Uterus (tissue), 4 donors: ENCODE measurements around the gene ATXN2. TPM values are rescaled to one million over a fixed set of nuclear protein-coding genes. Genes with fewer than 3 reads are reported as not detected.

ENCODE experiments used
- DNase-seq, 2 donors: peaks; one replicate each; pipeline ENCODE4 v3.0.0-alpha.2; 2019 to 2020
- H3K27ac ChIP-seq, 2 donors: fragments of 200-600 bp; sonication (generic); 1 replicate in 1 of 2; 2 replicates in 1 of 2; pipeline ENCODE4 v1.5.1; 2016 to 2018
- H3K27me3 ChIP-seq, 2 donors: fragments of 200-600 bp; sonication (generic); one replicate each; pipeline ENCODE4 v1.5.1; 2018 to 2019; ENCODE audit warnings: control low read depth in 1 of 2
- H3K36me3 ChIP-seq, 2 donors: fragments of 200-600 bp; sonication (generic); one replicate each; pipeline ENCODE4 v1.5.1; 2019; ENCODE audit warnings: control low read depth in 1 of 2
- H3K4me1 ChIP-seq, 2 donors: fragments of 200-600 bp; sonication (generic); one replicate each; pipeline ENCODE4 v1.5.1; 2018 to 2019; ENCODE audit warnings: control low read depth in 1 of 2
- H3K4me3 ChIP-seq, 2 donors: fragments of 200-600 bp; sonication (generic); 1 replicate in 1 of 2; 2 replicates in 1 of 2; pipeline ENCODE4 v1.5.1; 2018 to 2019; ENCODE audit warnings: mild to moderate bottlenecking in 1 of 2
- H3K9me3 ChIP-seq, 2 donors: fragments of 200-600 bp; sonication (generic); one replicate each; pipeline ENCODE4 v1.5.1; 2019; ENCODE audit warnings: control low read depth in 1 of 2
- POLR2A ChIP-seq, 2 donors: fragments of 450-650 bp; IDR thresholded peaks; one replicate each; pipeline ENCODE4 v1.6.1; 2016; ENCODE audit warnings: antibody characterized with exemption in 2 of 2, mild to moderate bottlenecking in 1 of 2, moderate library complexity in 1 of 2
- intact Hi-C: fragments of 100-400 bp; cut with DNase I; formaldehyde crosslinking; loops from one replicate; pipeline ENCODE4 v1.15.1; 2023; ENCODE audit warnings: low total_unique reads
- total RNA-seq, 4 donors: library from RNA; depleted of rRNA in 3 of 4; stranded (reverse); fragments of >200 nt in 3 of 4; gene quantifications; one replicate each; pipeline versions ENCODE4 v1.1.0 to v1.2.4, GENCODE V29; 2014 to 2023
- TF ChIP-seq, protein P1 (sequence below), 4 experiments: fragments of 200-600 bp in 2 of 4; fragments of 450-650 bp in 2 of 4; sonication (generic) in 2 of 4; IDR thresholded peaks; one replicate each; pipeline ENCODE4 v1.5.1; 2016 to 2019; ENCODE audit warnings: antibody characterized with exemption in 4 of 4, mild to moderate bottlenecking in 2 of 4, moderate library complexity in 1 of 4
- donor health status: DM: yes; HTN: yes; CAD: no.

The ATXN2 gene
- total RNA-seq, 4 donors from 2014 or later: 37.1 to 112 (median 66.0) TPM

DNA sequence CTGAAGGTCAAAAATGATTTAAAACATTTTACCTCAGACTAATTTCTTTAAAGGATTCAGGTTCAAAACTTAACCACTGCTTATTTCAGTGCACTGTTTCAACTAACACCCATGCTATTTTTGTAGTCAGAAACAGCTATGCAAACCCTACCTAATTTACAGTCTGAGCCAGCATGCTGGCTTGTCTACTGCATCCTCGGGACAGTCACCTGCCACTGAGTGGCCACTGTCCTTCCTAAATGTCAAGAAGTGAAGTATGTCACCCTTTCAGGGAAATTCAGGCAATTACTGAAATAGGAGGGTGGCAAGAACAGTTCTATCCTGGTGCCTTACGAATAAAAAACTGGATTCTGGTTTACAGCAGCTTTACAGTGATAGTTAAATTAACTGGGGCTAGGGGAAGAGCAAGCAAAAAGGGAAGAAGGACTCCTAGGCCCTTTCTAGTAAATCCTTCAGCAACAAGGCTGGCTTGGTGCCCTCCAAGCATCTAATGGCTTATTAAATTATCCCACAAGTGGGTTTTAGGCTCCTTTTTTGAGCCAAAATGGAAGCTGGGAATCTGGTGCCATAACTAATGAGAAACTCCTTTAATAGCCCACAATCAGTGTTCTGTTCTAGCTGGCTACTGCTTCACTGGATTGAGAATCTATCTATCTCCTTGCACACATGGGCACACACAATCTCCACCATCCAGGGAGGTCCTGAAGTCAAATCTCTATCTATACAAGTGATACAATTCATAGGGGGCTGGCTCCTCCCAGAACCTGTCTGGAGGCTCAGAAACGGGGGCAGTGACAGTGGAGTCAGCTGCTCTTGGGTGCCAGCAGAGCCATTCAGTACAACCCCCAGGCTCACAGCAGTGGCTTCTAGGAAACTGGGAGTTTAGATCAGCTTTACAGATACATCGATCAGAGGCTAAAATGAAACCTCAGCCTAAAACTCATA is 150.0 kb downstream of the ATXN2 start:
- H3K4me3 ChIP-seq: no peak overlapping the region
- peak in 1 of 2 donors; percentile 10 for DNase-seq
- intact Hi-C loops: no loop called here
- no peak for TF ChIP-seq POLR2A (IDR thresholded peaks at IDR 0.05)
- TF ChIP-seq, protein P1, sequence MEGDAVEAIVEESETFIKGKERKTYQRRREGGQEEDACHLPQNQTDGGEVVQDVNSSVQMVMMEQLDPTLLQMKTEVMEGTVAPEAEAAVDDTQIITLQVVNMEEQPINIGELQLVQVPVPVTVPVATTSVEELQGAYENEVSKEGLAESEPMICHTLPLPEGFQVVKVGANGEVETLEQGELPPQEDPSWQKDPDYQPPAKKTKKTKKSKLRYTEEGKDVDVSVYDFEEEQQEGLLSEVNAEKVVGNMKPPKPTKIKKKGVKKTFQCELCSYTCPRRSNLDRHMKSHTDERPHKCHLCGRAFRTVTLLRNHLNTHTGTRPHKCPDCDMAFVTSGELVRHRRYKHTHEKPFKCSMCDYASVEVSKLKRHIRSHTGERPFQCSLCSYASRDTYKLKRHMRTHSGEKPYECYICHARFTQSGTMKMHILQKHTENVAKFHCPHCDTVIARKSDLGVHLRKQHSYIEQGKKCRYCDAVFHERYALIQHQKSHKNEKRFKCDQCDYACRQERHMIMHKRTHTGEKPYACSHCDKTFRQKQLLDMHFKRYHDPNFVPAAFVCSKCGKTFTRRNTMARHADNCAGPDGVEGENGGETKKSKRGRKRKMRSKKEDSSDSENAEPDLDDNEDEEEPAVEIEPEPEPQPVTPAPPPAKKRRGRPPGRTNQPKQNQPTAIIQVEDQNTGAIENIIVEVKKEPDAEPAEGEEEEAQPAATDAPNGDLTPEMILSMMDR (IDR thresholded peaks at IDR 0.05): no peak
- H3K36me3 ChIP-seq: no peaks in the 10 kb centered on the region
- H3K27me3 ChIP-seq: no peaks in the 10 kb centered on the region
- peaks cover 0 to 10% of the 10 kb centered on the region in 2 donors for H3K4me1 ChIP-seq
- no peaks in the 10 kb centered on the region for H3K9me3 ChIP-seq
- H3K27ac ChIP-seq: peak overlapping the region in 1 of 2 donors; percentile 22

DNA sequence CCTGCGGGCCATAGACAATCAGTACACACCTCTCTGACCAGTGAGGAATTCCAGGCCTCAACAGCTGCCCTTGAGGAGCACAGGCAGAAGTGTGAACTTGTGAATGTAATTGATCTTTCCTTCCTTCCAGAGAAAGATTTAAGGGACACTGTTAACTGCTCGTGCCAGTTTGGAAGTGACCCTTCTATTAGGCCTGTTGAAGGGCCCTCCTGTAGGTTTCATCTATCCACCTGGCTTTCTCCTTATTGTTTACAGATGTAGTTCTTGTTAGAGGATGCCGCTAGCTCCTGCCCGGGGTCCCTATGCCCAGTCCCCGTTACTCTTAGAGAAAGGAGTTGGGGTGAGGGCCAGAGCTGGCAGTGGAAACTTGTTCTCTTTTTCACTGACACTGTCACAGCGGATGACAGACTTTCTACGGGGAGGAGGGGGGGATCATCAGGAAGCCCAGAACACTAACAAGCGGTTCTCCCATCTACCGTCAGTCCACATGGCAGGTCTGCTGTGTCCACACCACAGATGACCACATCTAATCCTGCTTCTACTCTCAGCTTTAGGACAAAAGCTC is 150.8 kb downstream of the ATXN2 start:
- peak in 1 of 2 donors; percentile 13 for DNase-seq
- Histone ChIP-seq H3K27ac (peak overlapping the region in 1 of 2 donors; percentile 23), H3K36me3 (no peaks in the 10 kb centered on the region), H3K27me3 (no peaks in the 10 kb centered on the region), H3K9me3 (no peaks in the 10 kb centered on the region), H3K4me1 (peaks cover 0 to 10% of the 10 kb centered on the region in 2 donors), H3K4me3 (no peak overlapping the region)
- intact Hi-C loops: no loop called here
- TF ChIP-seq, protein P1 (IDR thresholded peaks at IDR 0.05): no peak
- TF ChIP-seq POLR2A (IDR thresholded peaks at IDR 0.05): no peak

DNA sequence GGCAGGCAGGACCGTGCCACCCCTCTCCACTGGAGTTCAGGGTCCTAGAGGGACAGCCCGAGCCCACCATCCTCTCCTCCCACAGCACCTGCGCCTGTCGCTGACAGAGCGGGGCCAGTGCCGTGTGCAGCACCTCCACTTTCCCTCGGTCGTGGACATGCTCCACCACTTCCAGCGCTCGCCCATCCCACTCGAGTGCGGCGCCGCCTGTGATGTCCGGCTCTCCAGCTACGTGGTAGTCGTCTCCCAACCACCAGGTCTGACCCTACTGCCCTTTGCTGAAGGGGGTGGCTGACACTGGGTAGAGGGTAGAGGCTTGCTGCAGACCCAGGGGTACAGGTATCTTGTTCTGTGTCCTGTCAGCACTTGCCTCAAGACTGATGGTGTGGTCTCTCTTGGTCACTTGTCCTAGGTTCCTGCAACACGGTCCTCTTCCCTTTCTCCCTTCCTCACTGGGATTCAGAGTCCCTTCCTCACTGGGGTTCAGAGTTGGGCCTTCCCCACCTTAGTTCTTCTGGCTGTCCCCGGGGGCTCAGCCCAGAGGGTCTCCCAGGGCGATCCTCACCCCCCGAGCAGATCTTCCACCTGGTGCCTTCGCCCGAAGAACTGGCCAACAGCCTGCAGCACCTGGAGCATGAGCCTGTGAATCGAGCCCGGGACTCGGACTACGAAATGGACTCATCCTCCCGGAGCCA is 151.4 kb downstream of the ATXN2 start:
- H3K27ac ChIP-seq: peak overlapping the region in 1 of 2 donors; percentile 23
- intact Hi-C loops: no loop called here
- H3K4me1 ChIP-seq: peaks cover 0 to 10% of the 10 kb centered on the region in 2 donors
- no peak overlapping the region for H3K4me3 ChIP-seq
- no peaks in the 10 kb centered on the region for H3K36me3 ChIP-seq
- TF ChIP-seq, protein P1 (IDR thresholded peaks at IDR 0.05): no peak
- TF ChIP-seq POLR2A (IDR thresholded peaks at IDR 0.05): no peak
- DNase-seq: peak; percentile 10 to 13
- H3K27me3 ChIP-seq: no peaks in the 10 kb centered on the region
- H3K9me3 ChIP-seq: no peaks in the 10 kb centered on the region

DNA sequence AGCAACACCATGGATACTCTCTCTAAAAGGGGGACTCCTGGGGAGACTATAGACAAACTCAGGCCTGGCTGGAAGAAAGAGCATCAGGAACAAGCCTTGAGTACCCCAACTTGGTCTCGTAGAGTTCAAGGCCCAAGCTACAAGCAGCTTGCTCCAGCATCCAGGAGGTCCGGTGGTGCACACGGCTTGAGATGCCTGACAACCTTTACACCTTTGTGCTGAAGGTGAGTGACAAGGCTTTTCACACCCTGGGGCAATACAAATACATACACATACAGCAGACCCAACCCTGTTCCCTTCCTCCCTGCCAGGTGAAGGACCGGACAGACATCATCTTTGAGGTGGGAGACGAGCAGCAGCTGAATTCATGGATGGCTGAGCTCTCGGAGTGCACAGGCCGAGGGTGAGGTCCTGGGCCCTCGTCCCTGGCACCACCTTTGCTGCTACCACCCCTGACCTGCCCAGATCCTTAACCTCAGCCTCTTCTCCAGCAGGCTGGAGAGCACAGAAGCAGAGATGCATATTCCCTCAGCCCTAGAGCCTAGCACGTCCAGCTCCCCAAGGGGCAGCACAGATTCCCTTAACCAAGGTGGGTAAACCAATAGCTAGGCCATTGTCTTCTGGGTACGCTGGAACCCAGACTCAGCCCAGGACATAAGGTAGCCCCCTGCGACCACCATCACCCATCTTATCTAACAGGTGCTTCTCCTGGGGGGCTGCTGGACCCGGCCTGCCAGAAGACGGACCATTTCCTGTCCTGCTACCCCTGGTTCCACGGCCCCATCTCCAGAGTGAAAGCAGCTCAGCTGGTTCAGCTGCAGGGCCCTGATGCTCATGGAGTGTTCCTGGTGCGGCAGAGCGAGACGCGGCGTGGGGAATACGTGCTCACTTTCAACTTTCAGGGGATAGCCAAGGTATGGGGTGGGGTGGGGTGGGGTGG is 152.2 kb downstream of the ATXN2 start:
- TF ChIP-seq, protein P1 (IDR thresholded peaks at IDR 0.05): no peak
- no peak for TF ChIP-seq POLR2A (IDR thresholded peaks at IDR 0.05)
- Histone ChIP-seq H3K4me1 (peaks cover 0 to 10% of the 10 kb centered on the region in 2 donors), H3K36me3 (no peaks in the 10 kb centered on the region), H3K4me3 (no peak overlapping the region), H3K27ac (peak overlapping the region; percentile 48 to 57), H3K9me3 (no peaks in the 10 kb centered on the region), H3K27me3 (no peaks in the 10 kb centered on the region)
- DNase-seq: peak; percentile 13 to 14
- intact Hi-C loops: no loop called here
